Testis (tissue), 2 donors: ENCODE measurements around the gene PTPRT.

ENCODE experiments used
- POLR2A ChIP-seq: fragments of 450-650 bp; IDR thresholded peaks from one replicate; pipeline ENCODE4 v1.6.1; 2017; ENCODE audit warnings: antibody characterized with exemption, mild to moderate bottlenecking, moderate library complexity
- TF ChIP-seq, protein P1 (sequence below), 3 experiments: fragments of 450-650 bp in 2 of 3; fragments of 200-600 bp in 1 of 3; sonication (generic) in 1 of 3; IDR thresholded peaks; one replicate each; pipeline ENCODE4 v1.5.1; 2016 to 2019; ENCODE audit warnings: antibody characterized with exemption in 3 of 3, mild to moderate bottlenecking in 2 of 3, moderate library complexity in 1 of 3

DNA sequence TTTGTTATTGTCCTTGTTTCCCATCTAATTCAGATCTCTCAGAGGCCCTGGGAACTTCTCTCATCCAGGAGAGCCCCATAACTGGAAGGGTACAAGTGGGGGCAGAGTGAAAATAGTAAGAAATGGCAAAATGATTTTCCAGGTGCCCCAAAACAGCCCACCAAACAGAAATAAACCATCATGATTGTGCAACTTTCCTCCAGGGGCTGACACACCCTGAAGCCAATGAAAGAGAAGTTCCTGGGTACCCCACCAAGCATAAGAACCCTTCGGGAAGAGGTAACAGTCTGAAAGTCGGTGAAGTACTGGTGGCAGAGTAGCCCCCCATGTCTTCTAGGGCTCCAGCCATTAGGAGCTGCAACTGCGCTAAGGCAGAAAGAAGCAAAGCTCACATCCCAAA lies 282.0 kb downstream of the PTPRT start:
- TF ChIP-seq, protein P1, sequence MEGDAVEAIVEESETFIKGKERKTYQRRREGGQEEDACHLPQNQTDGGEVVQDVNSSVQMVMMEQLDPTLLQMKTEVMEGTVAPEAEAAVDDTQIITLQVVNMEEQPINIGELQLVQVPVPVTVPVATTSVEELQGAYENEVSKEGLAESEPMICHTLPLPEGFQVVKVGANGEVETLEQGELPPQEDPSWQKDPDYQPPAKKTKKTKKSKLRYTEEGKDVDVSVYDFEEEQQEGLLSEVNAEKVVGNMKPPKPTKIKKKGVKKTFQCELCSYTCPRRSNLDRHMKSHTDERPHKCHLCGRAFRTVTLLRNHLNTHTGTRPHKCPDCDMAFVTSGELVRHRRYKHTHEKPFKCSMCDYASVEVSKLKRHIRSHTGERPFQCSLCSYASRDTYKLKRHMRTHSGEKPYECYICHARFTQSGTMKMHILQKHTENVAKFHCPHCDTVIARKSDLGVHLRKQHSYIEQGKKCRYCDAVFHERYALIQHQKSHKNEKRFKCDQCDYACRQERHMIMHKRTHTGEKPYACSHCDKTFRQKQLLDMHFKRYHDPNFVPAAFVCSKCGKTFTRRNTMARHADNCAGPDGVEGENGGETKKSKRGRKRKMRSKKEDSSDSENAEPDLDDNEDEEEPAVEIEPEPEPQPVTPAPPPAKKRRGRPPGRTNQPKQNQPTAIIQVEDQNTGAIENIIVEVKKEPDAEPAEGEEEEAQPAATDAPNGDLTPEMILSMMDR (IDR thresholded peaks at IDR 0.05): no peak
- no peak for TF ChIP-seq POLR2A
